Measurements from ENCODE around the gene SLC9C1. TPM values are rescaled to one million over a fixed set of nuclear protein-coding genes. Genes with fewer than 3 reads are reported as not detected.
A peak's percentile ranks its signal among the peaks of the same experiment; 100 is the strongest.

The SLC9C1 gene
- total and polyA plus RNA-seq, 7 experiments from 2014 or later = 0.08 TPM; not detected in 6

DNA sequence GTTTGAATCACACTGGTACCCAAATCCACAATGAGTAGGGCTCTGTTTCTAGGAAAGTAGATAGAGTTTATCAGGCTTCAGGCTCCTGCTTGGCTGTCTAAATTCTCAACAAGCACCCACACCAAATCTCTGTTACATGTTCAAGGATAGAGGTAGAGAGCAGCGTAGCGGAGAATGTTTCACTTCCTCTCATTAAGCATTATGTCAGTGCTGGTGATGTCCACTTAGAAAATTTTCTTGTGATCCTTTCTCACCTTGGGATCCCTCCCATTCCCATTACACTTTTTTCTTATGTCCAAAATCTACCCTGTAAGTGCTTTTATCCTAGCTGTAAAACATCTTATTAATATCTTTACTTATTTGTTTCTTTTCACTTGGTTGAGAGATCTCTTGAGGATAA is 126.3 kb downstream of the SLC9C1 start:
- ChIA-PET CTCF (interaction anchor here (0.8 kb wide), 1 partner anchor 124 kb away, joined by 3 read pairs; no protein-coding TSS in a partner anchor), POLR2A (no interaction called here)
- Mint-ChIP-seq H3K4me1 (no peaks in the 10 kb centered on the region), H3K27ac (no peak overlapping the region), H3K4me3 (no peak overlapping the region), H3K27me3 (peaks cover 0 to 5% (median 0%) of the 10 kb centered on the region in 5 donors), H3K9me3 (peaks cover 0 to 17% (median 6%) of the 10 kb centered on the region in 11 donors), H3K36me3 (peaks cover 0 to 4% (median 0%) of the 10 kb centered on the region in 5 donors)
- H3K36me3 ChIP-seq (ENCODE audit: control insufficient read depth in 2 of 3, insufficient read depth in 3 of 3, low read length in 3 of 3) = no peaks in the 10 kb centered on the region
- H3K9me3 ChIP-seq (ENCODE audit: control insufficient read depth in 2 of 3, low read length in 3 of 3) = no peaks in the 10 kb centered on the region
- no peaks in the 10 kb centered on the region for H3K4me1 ChIP-seq (ENCODE audit: control insufficient read depth in 2 of 2, insufficient read depth in 2 of 2, low read length in 2 of 2)
- intact Hi-C loops (cut with micrococcal nuclease) = loop anchor here in 1 of 2 donors (1.0 kb wide), 1 partner anchor 55 kb away; no protein-coding TSS in a partner anchor
- DNase-seq (no peak), ATAC-seq (no peak)
- no peak overlapping the region for H3K27ac ChIP-seq (ENCODE audit: low read depth, low read length)
- no peaks in the 10 kb centered on the region for H3K27me3 ChIP-seq (ENCODE audit: control insufficient read depth in 2 of 2, insufficient read depth in 2 of 2, low read length in 2 of 2)
- H3K4me3 ChIP-seq (ENCODE audit: low read length) = no peak overlapping the region

DNA sequence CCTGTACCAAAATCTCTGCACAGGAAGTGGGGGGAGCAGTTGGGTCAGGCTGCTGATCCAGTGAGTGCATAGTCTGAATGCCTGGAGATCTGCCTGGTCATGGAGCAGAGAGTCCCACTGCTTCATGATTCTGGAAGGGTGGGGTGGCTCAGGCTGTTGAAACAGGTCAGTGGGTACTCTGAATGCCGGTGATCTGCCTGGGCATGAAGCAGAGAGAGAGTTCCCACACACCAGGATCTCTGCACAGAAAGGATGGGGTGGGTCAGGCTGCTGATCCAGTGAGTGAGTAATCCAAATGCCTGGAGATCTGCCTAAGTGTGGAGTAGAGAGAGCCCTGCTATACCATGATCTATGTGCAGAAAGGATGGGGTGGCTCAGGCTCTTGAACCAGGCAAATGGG is 144.9 kb downstream of the SLC9C1 start:
- peaks cover 0 to 3% (median 0%) of the 10 kb centered on the region in 5 donors for H3K27me3 Mint-ChIP-seq
- Histone ChIP-seq H3K9me3 (ENCODE audit: control insufficient read depth in 2 of 3, low read length in 3 of 3) (peaks cover 0 to 19% (median 0%) of the 10 kb centered on the region in 3 experiments), H3K27me3 (ENCODE audit: control insufficient read depth in 2 of 2, insufficient read depth in 2 of 2, low read length in 2 of 2) (no peaks in the 10 kb centered on the region), H3K4me3 (ENCODE audit: low read length) (no peak overlapping the region), H3K4me1 (ENCODE audit: control insufficient read depth in 2 of 2, insufficient read depth in 2 of 2, low read length in 2 of 2) (no peaks in the 10 kb centered on the region), H3K36me3 (ENCODE audit: control insufficient read depth in 2 of 3, insufficient read depth in 3 of 3, low read length in 3 of 3) (no peaks in the 10 kb centered on the region), H3K27ac (ENCODE audit: low read depth, low read length) (no peak overlapping the region)
- ATAC-seq (no peak), DNase-seq (no peak)
- intact Hi-C loops (cut with micrococcal nuclease) = no loop called here
- H3K9me3 Mint-ChIP-seq = peaks cover 8 to 54% (median 23%) of the 10 kb centered on the region in 11 donors
- CTCF ChIA-PET = interaction anchor here (1.1 kb wide), 1 partner anchor 11 kb away, joined by 3 read pairs; no protein-coding TSS in a partner anchor
- no peak overlapping the region for H3K4me3 Mint-ChIP-seq
- H3K27ac Mint-ChIP-seq = no peak overlapping the region
- H3K4me1 Mint-ChIP-seq = no peaks in the 10 kb centered on the region
- H3K36me3 Mint-ChIP-seq = peaks cover 12 to 34% (median 19%) of the 10 kb centered on the region in 5 donors
- POLR2A ChIA-PET = no interaction called here

GRCh38 chr3:112143689-112144088 is 150.3 kb downstream of the SLC9C1 start:
- CTCF ChIA-PET = interaction anchor here (0.5 to 1.9 kb wide), 3 partner anchors 32 to 179 kb away, joined by 3 to 5 read pairs (median 3); no protein-coding TSS in a partner anchor
- peak overlapping the region; percentile 37 to 75 (median 61) for H3K4me3 Mint-ChIP-seq

GRCh38 chr3:112143251-112143650 is 150.8 kb downstream of the SLC9C1 start:
- H3K27me3 ChIP-seq (ENCODE audit: control insufficient read depth in 2 of 2, insufficient read depth in 2 of 2, low read length in 2 of 2) = no peaks in the 10 kb centered on the region
- CTCF ChIA-PET = interaction anchor here (0.5 to 1.9 kb wide), 2 partner anchors 32 to 104 kb away, joined by 3 to 5 read pairs; no protein-coding TSS in a partner anchor
- H3K4me3 ChIP-seq (ENCODE audit: low read length) = no peak overlapping the region
- intact Hi-C loops (cut with micrococcal nuclease) = loop anchor here in 1 of 2 donors (1.0 kb wide), 1 partner anchor 9 kb away; no protein-coding TSS in a partner anchor
- Mint-ChIP-seq H3K4me3 (peak overlapping the region; percentile 37 to 75 (median 61)), H3K36me3 (peaks cover 12 to 31% (median 22%) of the 10 kb centered on the region in 5 donors), H3K27ac (peak overlapping the region in 6 of 9 donors; percentile 2 to 70 (median 12)), H3K4me1 (peaks cover 3 to 25% (median 12%) of the 10 kb centered on the region in 7 donors), H3K9me3 (peaks cover 2 to 37% (median 26%) of the 10 kb centered on the region in 11 donors), H3K27me3 (no peaks in the 10 kb centered on the region)
- H3K4me1 ChIP-seq (ENCODE audit: control insufficient read depth in 2 of 2, insufficient read depth in 2 of 2, low read length in 2 of 2) = no peaks in the 10 kb centered on the region
- DNase-seq (no peak), ATAC-seq (peak; percentile 38)
- POLR2A ChIA-PET = no interaction called here
- peaks cover 0 to 9% (median 0%) of the 10 kb centered on the region in 3 experiments for H3K9me3 ChIP-seq (ENCODE audit: control insufficient read depth in 2 of 3, low read length in 3 of 3)
- no peak overlapping the region for H3K27ac ChIP-seq (ENCODE audit: low read depth, low read length)
- H3K36me3 ChIP-seq (ENCODE audit: control insufficient read depth in 2 of 3, insufficient read depth in 3 of 3, low read length in 3 of 3) = no peaks in the 10 kb centered on the region

More at GRCh38 chr3:112143689-112144088, 150.3 kb downstream of the SLC9C1 start:
- intact Hi-C loops (cut with micrococcal nuclease) = loop anchor here in 1 of 2 donors (1.0 kb wide), 1 partner anchor 9 kb away; no protein-coding TSS in a partner anchor
- H3K27me3 Mint-ChIP-seq = no peaks in the 10 kb centered on the region
- no peak overlapping the region for H3K4me3 ChIP-seq (ENCODE audit: low read length)
- no peak overlapping the region for H3K27ac ChIP-seq (ENCODE audit: low read depth, low read length)
- ATAC-seq (no peak), DNase-seq (no peak)
- H3K27ac Mint-ChIP-seq = peak overlapping the region in 6 of 9 donors; percentile 2 to 70 (median 12)
- H3K9me3 Mint-ChIP-seq = peaks cover 2 to 41% (median 26%) of the 10 kb centered on the region in 11 donors
- H3K36me3 Mint-ChIP-seq = peaks cover 12 to 31% (median 22%) of the 10 kb centered on the region in 5 donors
- H3K4me1 Mint-ChIP-seq = peaks cover 2 to 21% (median 12%) of the 10 kb centered on the region in 7 donors
- peaks cover 0 to 9% (median 0%) of the 10 kb centered on the region in 3 experiments for H3K9me3 ChIP-seq (ENCODE audit: control insufficient read depth in 2 of 3, low read length in 3 of 3)
- H3K36me3 ChIP-seq (ENCODE audit: control insufficient read depth in 2 of 3, insufficient read depth in 3 of 3, low read length in 3 of 3) = no peaks in the 10 kb centered on the region
- no peaks in the 10 kb centered on the region for H3K4me1 ChIP-seq (ENCODE audit: control insufficient read depth in 2 of 2, insufficient read depth in 2 of 2, low read length in 2 of 2)
- H3K27me3 ChIP-seq (ENCODE audit: control insufficient read depth in 2 of 2, insufficient read depth in 2 of 2, low read length in 2 of 2) = no peaks in the 10 kb centered on the region
- POLR2A ChIA-PET = no interaction called here

GRCh38 chr3:112141293-112141692 is 152.7 kb downstream of the SLC9C1 start:
- peaks cover 12 to 45% (median 29%) of the 10 kb centered on the region in 7 donors for H3K4me1 Mint-ChIP-seq
- Histone ChIP-seq H3K4me3 (ENCODE audit: low read length) (no peak overlapping the region), H3K27ac (ENCODE audit: low read depth, low read length) (no peak overlapping the region), H3K36me3 (ENCODE audit: control insufficient read depth in 2 of 3, insufficient read depth in 3 of 3, low read length in 3 of 3) (no peaks in the 10 kb centered on the region), H3K4me1 (ENCODE audit: control insufficient read depth in 2 of 2, insufficient read depth in 2 of 2, low read length in 2 of 2) (peaks cover 0 to 12% of the 10 kb centered on the region in 2 donors), H3K27me3 (ENCODE audit: control insufficient read depth in 2 of 2, insufficient read depth in 2 of 2, low read length in 2 of 2) (no peaks in the 10 kb centered on the region), H3K9me3 (ENCODE audit: control insufficient read depth in 2 of 3, low read length in 3 of 3) (no peaks in the 10 kb centered on the region)
- peaks cover 3 to 19% (median 9%) of the 10 kb centered on the region in 5 donors for H3K36me3 Mint-ChIP-seq
- intact Hi-C loops (cut with micrococcal nuclease) = no loop called here
- ChIA-PET CTCF (no interaction called here), POLR2A (no interaction called here)
- H3K27ac Mint-ChIP-seq = no peak overlapping the region
- H3K27me3 Mint-ChIP-seq = no peaks in the 10 kb centered on the region
- DNase-seq (no peak), ATAC-seq (no peak)
- H3K9me3 Mint-ChIP-seq = peaks cover 0 to 17% (median 9%) of the 10 kb centered on the region in 11 donors
- H3K4me3 Mint-ChIP-seq = no peak overlapping the region

GRCh38 chr3:112140584-112140983 is 153.4 kb downstream of the SLC9C1 start:
- no peaks in the 10 kb centered on the region for H3K27me3 Mint-ChIP-seq
- H3K4me1 Mint-ChIP-seq = peaks cover 13 to 52% (median 36%) of the 10 kb centered on the region in 7 donors
- DNase-seq = no peak
- ATAC-seq = no peak
- peaks cover 0 to 13% (median 4%) of the 10 kb centered on the region in 11 donors for H3K9me3 Mint-ChIP-seq
- Histone ChIP-seq H3K36me3 (ENCODE audit: control insufficient read depth in 2 of 3, insufficient read depth in 3 of 3, low read length in 3 of 3) (no peaks in the 10 kb centered on the region), H3K4me1 (ENCODE audit: control insufficient read depth in 2 of 2, insufficient read depth in 2 of 2, low read length in 2 of 2) (peaks cover 0 to 17% of the 10 kb centered on the region in 2 donors), H3K4me3 (ENCODE audit: low read length) (no peak overlapping the region), H3K27me3 (ENCODE audit: control insufficient read depth in 2 of 2, insufficient read depth in 2 of 2, low read length in 2 of 2) (no peaks in the 10 kb centered on the region), H3K9me3 (ENCODE audit: control insufficient read depth in 2 of 3, low read length in 3 of 3) (no peaks in the 10 kb centered on the region), H3K27ac (ENCODE audit: low read depth, low read length) (no peak overlapping the region)
- ChIA-PET CTCF (no interaction called here), POLR2A (no interaction called here)
- no peak overlapping the region for H3K4me3 Mint-ChIP-seq
- intact Hi-C loops (cut with micrococcal nuclease) = no loop called here
- peaks cover 3 to 14% (median 5%) of the 10 kb centered on the region in 5 donors for H3K36me3 Mint-ChIP-seq
- no peak overlapping the region for H3K27ac Mint-ChIP-seq

Data from naive thymus-derived CD4-positive, alpha-beta T cell (primary cell).